GM23248 (cell line): ENCODE data around the gene RFPL3.

Experiments
- EZH2 ChIP-seq: fragments of 200-600 bp; sonication (generic); IDR thresholded peaks from 2 replicates; pipeline ENCODE4 v1.6.1; 2018; ENCODE audit warnings: antibody characterized with exemption, mild to moderate bottlenecking; ENCODE audit not compliant: insufficient read depth, poor library complexity, severe bottlenecking
- EZH2phosphoT487 ChIP-seq: fragments of 200-600 bp; sonication (generic); IDR thresholded peaks from 2 replicates; pipeline ENCODE4 v1.6.1; 2018; ENCODE audit warnings: antibody characterized with exemption, moderate library complexity, mild to moderate bottlenecking, low read depth; ENCODE audit not compliant: insufficient read depth

- TF ChIP-seq EZH2 (no peak), EZH2phosphoT487 (no peak)
These were observed 19.0 kb downstream of the RFPL3 start for GRCh38 chr22:32376681-32377080.
